Prostate gland (tissue), 2 donors: ENCODE data around the gene B4GAT1. TPM values are rescaled to one million over a fixed set of nuclear protein-coding genes. Genes with fewer than 3 reads are reported as not detected.

ENCODE experiments used
- DNase-seq: peaks from one replicate; pipeline ENCODE4 v3.0.0-alpha.2; 2019; ENCODE audit warnings: low spot score
- H3K27ac ChIP-seq, 2 donors: fragments of 200-600 bp; sonication (generic); 2 replicates each; pipeline ENCODE4 v1.5.1; 2017 to 2019
- H3K27me3 ChIP-seq: fragments of 200-600 bp; sonication (generic); replicated peaks from 2 replicates; pipeline ENCODE4 v1.5.1; 2019; ENCODE audit not compliant: insufficient read depth
- H3K36me3 ChIP-seq, 2 donors: fragments of 200-600 bp; sonication (generic); 1 replicate in 1 of 2; 2 replicates in 1 of 2; pipeline versions ENCODE4 v1.5.1 to v1.8.1; 2017 to 2019
- H3K4me1 ChIP-seq: fragments of 200-600 bp; sonication (generic); replicated peaks from 2 replicates; pipeline ENCODE4 v1.5.1; 2019
- H3K4me3 ChIP-seq, 2 donors: fragments of 200-600 bp; sonication (generic); 2 replicates each; pipeline ENCODE4 v1.5.1; 2017 to 2019
- H3K9me3 ChIP-seq: fragments of 200-600 bp; sonication (generic); 2 replicates; pipeline ENCODE4 v1.5.1; 2017
- POLR2A ChIP-seq: fragments of 450-650 bp; IDR thresholded peaks from one replicate; pipeline ENCODE4 v1.6.1; 2016; ENCODE audit warnings: antibody characterized with exemption, mild to moderate bottlenecking
- POLR2AphosphoS5 ChIP-seq: sonication (generic); formaldehyde crosslinking; IDR thresholded peaks from one replicate; pipeline ENCODE4 v1.6.1; 2017; ENCODE audit warnings: antibody characterized with exemption
- WGBS: methylation state at CpG from one replicate; pipeline ENCODE4 v1.1.5; 2018; 5-methylcytosine and 5-hydroxymethylcytosine counted together
- intact Hi-C: fragments of 100-400 bp; cut with DNase I; formaldehyde crosslinking; loops from one replicate; pipeline ENCODE4 v1.14.2; 2022
- total RNA-seq, 2 donors: library from RNA; depleted of rRNA; stranded (reverse); fragments of >200 nt; gene quantifications; one replicate each; pipeline ENCODE4 v1.1.0, GENCODE V29; 2016
- TF ChIP-seq, protein P1 (sequence below), 4 experiments: fragments of 200-600 bp in 2 of 4; fragments of 450-650 bp in 2 of 4; sonication (generic) in 2 of 4; IDR thresholded peaks; 1 replicate in 3 of 4; 2 replicates in 1 of 4; pipeline ENCODE4 v1.5.1; 2016 to 2019; ENCODE audit warnings: antibody characterized with exemption in 4 of 4, mild to moderate bottlenecking in 2 of 4, moderate library complexity in 2 of 4

Gene B4GAT1
- total RNA-seq, 2 donors from 2014 or later, result 47.0 to 64.9 TPM

DNA sequence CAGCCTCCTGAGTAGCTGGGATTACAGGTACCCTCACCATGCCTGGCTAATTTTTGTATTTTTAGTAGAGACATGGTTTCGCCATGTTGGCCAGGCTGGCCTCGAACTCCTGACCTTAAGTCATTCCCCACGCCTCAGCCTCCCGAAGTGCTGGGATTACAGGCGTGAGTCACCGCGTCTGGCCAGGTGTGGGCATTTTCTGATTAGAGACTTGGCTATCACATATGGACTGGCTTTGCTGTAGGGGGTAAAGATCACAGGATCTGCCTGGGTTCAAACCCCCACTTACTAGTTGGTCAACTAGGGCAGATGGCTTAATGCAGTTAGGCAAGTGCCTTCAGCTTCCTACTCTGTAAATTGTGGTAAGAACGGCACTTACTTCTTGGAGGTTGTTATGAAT, 37.1 kb downstream of the B4GAT1 start:
- no peak overlapping the region for H3K27ac ChIP-seq
- no peak for DNase-seq
- no peaks in the 10 kb centered on the region for H3K4me1 ChIP-seq
- H3K27me3 ChIP-seq, result no peaks in the 10 kb centered on the region
- TF ChIP-seq POLR2A, result no peak
- TF ChIP-seq, protein P1, sequence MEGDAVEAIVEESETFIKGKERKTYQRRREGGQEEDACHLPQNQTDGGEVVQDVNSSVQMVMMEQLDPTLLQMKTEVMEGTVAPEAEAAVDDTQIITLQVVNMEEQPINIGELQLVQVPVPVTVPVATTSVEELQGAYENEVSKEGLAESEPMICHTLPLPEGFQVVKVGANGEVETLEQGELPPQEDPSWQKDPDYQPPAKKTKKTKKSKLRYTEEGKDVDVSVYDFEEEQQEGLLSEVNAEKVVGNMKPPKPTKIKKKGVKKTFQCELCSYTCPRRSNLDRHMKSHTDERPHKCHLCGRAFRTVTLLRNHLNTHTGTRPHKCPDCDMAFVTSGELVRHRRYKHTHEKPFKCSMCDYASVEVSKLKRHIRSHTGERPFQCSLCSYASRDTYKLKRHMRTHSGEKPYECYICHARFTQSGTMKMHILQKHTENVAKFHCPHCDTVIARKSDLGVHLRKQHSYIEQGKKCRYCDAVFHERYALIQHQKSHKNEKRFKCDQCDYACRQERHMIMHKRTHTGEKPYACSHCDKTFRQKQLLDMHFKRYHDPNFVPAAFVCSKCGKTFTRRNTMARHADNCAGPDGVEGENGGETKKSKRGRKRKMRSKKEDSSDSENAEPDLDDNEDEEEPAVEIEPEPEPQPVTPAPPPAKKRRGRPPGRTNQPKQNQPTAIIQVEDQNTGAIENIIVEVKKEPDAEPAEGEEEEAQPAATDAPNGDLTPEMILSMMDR (IDR thresholded peaks at IDR 0.05), result no peak
- no peak for TF ChIP-seq POLR2AphosphoS5
- intact Hi-C loops, result loop anchor here (2.0 kb wide), 1 partner anchor 78 kb away; no protein-coding TSS in a partner anchor
- H3K9me3 ChIP-seq, result no peaks in the 10 kb centered on the region
- 86% methylated on average over 8 of the region's 8 CpGs for WGBS
- no peak overlapping the region for H3K4me3 ChIP-seq
- H3K36me3 ChIP-seq, result no peaks in the 10 kb centered on the region

DNA sequence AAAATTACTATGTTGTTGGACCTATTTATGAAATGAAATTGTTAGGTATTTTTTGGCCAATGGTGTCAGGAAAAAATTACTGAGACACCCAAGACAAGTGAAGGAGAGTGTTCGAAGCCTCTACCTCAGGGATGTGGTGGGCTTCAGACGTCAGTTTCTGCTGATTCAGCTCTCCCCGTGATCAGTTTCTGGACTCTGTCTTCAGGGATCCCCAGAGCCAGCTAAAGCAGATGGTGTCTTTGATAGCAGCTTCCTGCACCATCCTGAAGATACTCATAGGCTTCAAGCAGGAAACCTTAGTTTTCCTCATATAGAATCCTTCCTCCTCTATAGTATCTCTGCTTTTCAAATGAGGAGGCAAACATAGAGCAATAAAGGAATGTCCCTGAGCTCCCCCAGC, 38.0 kb downstream of the B4GAT1 start:
- no peak for TF ChIP-seq POLR2A
- no peak for TF ChIP-seq POLR2AphosphoS5
- TF ChIP-seq, protein P1 (IDR thresholded peaks at IDR 0.05), result no peak
- DNase-seq, result no peak
- no peaks in the 10 kb centered on the region for H3K4me1 ChIP-seq
- H3K27me3 ChIP-seq, result no peaks in the 10 kb centered on the region
- intact Hi-C loops, result no loop called here
- H3K27ac ChIP-seq, result no peak overlapping the region
- no peaks in the 10 kb centered on the region for H3K9me3 ChIP-seq
- 58% methylated on average over 3 of the region's 3 CpGs for WGBS
- no peaks in the 10 kb centered on the region for H3K36me3 ChIP-seq
- no peak overlapping the region for H3K4me3 ChIP-seq

DNA sequence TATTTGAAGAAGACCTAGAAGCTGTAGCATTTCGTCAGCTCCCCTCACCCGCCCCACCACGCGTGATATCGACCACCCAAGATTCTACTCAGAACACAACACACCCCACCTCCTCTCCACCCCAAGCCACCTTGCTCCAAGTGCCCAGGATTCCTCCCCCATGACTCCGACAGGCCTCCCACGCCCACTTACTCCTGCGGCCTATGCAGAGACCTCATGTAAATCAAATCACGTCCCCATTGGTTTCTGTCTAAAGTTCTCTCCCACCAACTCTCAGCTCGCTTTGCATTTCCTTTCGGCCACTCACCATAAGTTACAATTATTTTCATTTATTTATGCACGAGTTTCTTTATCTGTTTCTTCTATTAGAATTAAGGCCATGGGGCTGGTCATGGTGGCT, 44.8 kb downstream of the B4GAT1 start:
- Histone ChIP-seq H3K36me3 (no peaks in the 10 kb centered on the region), H3K9me3 (no peaks in the 10 kb centered on the region), H3K4me1 (no peaks in the 10 kb centered on the region), H3K4me3 (no peak overlapping the region), H3K27ac (no peak overlapping the region), H3K27me3 (no peaks in the 10 kb centered on the region)
- 87% methylated on average over 12 of the region's 12 CpGs for WGBS
- intact Hi-C loops, result no loop called here
- DNase-seq, result no peak
- no peak for TF ChIP-seq POLR2AphosphoS5
- TF ChIP-seq, protein P1 (IDR thresholded peaks at IDR 0.05), result no peak
- no peak for TF ChIP-seq POLR2A

DNA sequence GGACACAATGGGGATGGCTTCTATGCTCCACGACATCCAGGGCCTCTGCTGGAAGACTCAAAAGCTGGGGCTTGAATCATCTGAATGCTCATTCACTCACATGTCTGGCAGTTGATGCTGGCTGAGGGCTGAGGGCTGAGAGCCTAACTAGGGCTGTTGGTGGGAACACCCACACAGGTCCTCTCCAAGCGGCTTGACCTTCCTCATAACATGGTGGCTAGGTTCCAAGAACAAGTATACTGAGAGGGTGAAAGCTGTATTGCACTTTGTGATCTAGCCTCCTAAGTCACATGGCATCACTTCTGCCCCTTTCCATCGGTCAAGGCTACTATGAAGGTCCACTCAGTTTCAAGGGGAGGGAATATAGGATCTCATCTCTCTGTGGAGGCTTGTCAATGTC, 48.2 kb downstream of the B4GAT1 start:
- intact Hi-C loops, result no loop called here
- WGBS, result 55% methylated on average over 3 of the region's 3 CpGs
- Histone ChIP-seq H3K9me3 (no peaks in the 10 kb centered on the region), H3K36me3 (no peaks in the 10 kb centered on the region), H3K4me1 (no peaks in the 10 kb centered on the region), H3K4me3 (no peak overlapping the region), H3K27ac (no peak overlapping the region), H3K27me3 (peaks cover 3% of the 10 kb centered on the region)
- no peak for DNase-seq
- TF ChIP-seq POLR2AphosphoS5, result no peak
- TF ChIP-seq, protein P1 (IDR thresholded peaks at IDR 0.05), result no peak
- TF ChIP-seq POLR2A, result no peak

DNA sequence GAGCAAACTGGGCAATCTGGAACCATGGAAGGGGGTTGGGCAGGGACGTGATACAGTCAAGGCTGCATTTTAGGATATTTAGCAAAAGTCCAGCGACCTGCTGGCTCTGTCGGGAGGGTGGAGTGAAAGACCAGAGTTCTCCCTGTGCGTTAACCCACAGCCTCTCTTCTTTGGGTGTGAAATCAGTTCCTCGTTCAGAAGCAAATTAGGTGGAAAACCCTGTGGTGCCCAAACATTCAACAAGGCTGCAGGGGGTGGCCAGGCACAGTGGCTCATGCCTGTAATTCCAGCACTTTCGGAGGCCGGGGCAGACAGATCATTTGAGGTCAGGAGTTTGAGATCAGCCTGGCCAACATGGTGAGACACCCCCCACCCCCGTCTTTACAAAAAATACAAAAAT, 49.8 kb downstream of the B4GAT1 start:
- H3K9me3 ChIP-seq, result no peaks in the 10 kb centered on the region
- H3K36me3 ChIP-seq, result no peaks in the 10 kb centered on the region
- no peak overlapping the region for H3K27ac ChIP-seq
- TF ChIP-seq POLR2AphosphoS5 (no peak), POLR2A (no peak)
- TF ChIP-seq, protein P1 (IDR thresholded peaks at IDR 0.05), result no peak
- 52% methylated on average over 8 of the region's 8 CpGs for WGBS
- H3K4me3 ChIP-seq, result no peak overlapping the region
- H3K4me1 ChIP-seq, result no peaks in the 10 kb centered on the region
- intact Hi-C loops, result no loop called here
- peaks cover 3% of the 10 kb centered on the region for H3K27me3 ChIP-seq
- DNase-seq, result no peak
